HG03280 (cell line): ENCODE results near the gene KIAA0319L.

Experiments
- ATAC-seq: cut with Tn5 transposase; IDR thresholded peaks from one replicate; pipeline ENCODE4 v1.9.1; 2021; ENCODE audit warnings: mild to moderate bottlenecking, moderate library complexity; ENCODE audit not compliant: unreplicated experiment

Gene KIAA0319L

GRCh38 chr1:35539824-35540261 lies 17.4 kb downstream of the KIAA0319L start:
- ATAC-seq = no peak

GRCh38 chr1:35539073-35539823 lies 18.0 kb downstream of the KIAA0319L start:
- ATAC-seq = peak; percentile 41

GRCh38 chr1:35537806-35538205 lies 19.4 kb downstream of the KIAA0319L start:
- no peak for ATAC-seq

GRCh38 chr1:35536556-35537162 lies 20.5 kb downstream of the KIAA0319L start:
- no peak for ATAC-seq

- no peak for ATAC-seq
These were observed 22.0 kb downstream of the KIAA0319L start for GRCh38 chr1:35535243-35535642.

- ATAC-seq = no peak
These were observed 23.6 kb downstream of the KIAA0319L start for GRCh38 chr1:35533586-35533985.

- no peak for ATAC-seq
These were observed 24.5 kb downstream of the KIAA0319L start for GRCh38 chr1:35532497-35533223.

- ATAC-seq = no peak
These were observed 25.8 kb downstream of the KIAA0319L start for GRCh38 chr1:35531368-35531767.

GRCh38 chr1:35530946-35531345 lies 26.3 kb downstream of the KIAA0319L start:
- ATAC-seq = no peak

GRCh38 chr1:35530168-35530567 lies 27.0 kb downstream of the KIAA0319L start:
- no peak for ATAC-seq

- no peak for ATAC-seq
These were observed 33.1 kb downstream of the KIAA0319L start for GRCh38 chr1:35524106-35524505.

- no peak for ATAC-seq
These were observed 37.8 kb downstream of the KIAA0319L start for GRCh38 chr1:35519432-35519831.

- no peak for ATAC-seq
These were observed 39.0 kb downstream of the KIAA0319L start for GRCh38 chr1:35518183-35518582.

GRCh38 chr1:35511305-35511704 lies 45.9 kb downstream of the KIAA0319L start:
- ATAC-seq = no peak

- no peak for ATAC-seq
These were observed 47.6 kb downstream of the KIAA0319L start for GRCh38 chr1:35509558-35509957.

GRCh38 chr1:35507947-35508346 lies 49.3 kb downstream of the KIAA0319L start:
- no peak for ATAC-seq

- ATAC-seq = no peak
These were observed 50.0 kb downstream of the KIAA0319L start for GRCh38 chr1:35506960-35507912.

GRCh38 chr1:35505911-35506798 lies 51.0 kb downstream of the KIAA0319L start:
- no peak for ATAC-seq

- ATAC-seq = no peak
These were observed 55.0 kb downstream of the KIAA0319L start for GRCh38 chr1:35502242-35502641.

GRCh38 chr1:35500439-35500838 lies 56.8 kb downstream of the KIAA0319L start:
- no peak for ATAC-seq
